ENCODE measurements around the gene LHX2.

DNA sequence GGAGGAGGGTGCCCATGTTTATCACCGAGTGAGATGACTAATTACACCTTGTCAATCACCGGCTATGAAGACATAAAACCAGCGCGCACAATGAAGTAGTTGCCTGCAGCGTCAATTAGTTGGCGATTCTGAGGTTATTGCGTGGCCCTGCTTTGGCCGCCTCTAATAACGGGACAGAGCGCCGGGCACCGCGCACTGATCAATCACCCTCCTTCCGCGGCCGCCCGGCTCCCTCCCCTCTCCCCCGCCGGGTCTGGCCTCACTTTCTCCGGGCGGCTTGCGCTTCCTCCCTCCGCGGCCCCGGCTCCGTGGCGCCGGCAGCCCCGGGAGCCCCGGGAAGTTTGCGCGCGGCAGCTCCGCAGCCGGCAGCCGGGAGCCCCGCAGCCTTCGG, 3.3 kb upstream of the LHX2 start:
- TF ChIP-seq RCOR1 (IDR thresholded peaks at IDR 0.05; ENCODE audit: low read length) (no peak), ELF1 (IDR thresholded peaks at IDR 0.05) (no peak), CHD2 (IDR thresholded peaks at IDR 0.05; ENCODE audit: low read length, partially characterized antibody) (no peak), SMC3 (IDR thresholded peaks at IDR 0.05; ENCODE audit: low read depth, low read length) (no peak), FOXJ3 (CRISPR knock-in tag; IDR thresholded peaks at IDR 0.05) (no peak), GABPA (IDR thresholded peaks at IDR 0.05; ENCODE audit: low read depth) (no peak), EZH2phosphoT487 (IDR thresholded peaks at IDR 0.05; ENCODE audit: borderline replicate concordance, low read depth) (no peak), SIN3A (IDR thresholded peaks at IDR 0.05; ENCODE audit: borderline replicate concordance, low read depth, low read length) (no peak), POLR2AphosphoS5 (IDR thresholded peaks at IDR 0.05; ENCODE audit: low read depth, low read length) (no peak)
- TF ChIP-seq, protein P1, sequence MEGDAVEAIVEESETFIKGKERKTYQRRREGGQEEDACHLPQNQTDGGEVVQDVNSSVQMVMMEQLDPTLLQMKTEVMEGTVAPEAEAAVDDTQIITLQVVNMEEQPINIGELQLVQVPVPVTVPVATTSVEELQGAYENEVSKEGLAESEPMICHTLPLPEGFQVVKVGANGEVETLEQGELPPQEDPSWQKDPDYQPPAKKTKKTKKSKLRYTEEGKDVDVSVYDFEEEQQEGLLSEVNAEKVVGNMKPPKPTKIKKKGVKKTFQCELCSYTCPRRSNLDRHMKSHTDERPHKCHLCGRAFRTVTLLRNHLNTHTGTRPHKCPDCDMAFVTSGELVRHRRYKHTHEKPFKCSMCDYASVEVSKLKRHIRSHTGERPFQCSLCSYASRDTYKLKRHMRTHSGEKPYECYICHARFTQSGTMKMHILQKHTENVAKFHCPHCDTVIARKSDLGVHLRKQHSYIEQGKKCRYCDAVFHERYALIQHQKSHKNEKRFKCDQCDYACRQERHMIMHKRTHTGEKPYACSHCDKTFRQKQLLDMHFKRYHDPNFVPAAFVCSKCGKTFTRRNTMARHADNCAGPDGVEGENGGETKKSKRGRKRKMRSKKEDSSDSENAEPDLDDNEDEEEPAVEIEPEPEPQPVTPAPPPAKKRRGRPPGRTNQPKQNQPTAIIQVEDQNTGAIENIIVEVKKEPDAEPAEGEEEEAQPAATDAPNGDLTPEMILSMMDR (IDR thresholded peaks at IDR 0.05) = no peak
- TF ChIP-seq, protein P2, sequence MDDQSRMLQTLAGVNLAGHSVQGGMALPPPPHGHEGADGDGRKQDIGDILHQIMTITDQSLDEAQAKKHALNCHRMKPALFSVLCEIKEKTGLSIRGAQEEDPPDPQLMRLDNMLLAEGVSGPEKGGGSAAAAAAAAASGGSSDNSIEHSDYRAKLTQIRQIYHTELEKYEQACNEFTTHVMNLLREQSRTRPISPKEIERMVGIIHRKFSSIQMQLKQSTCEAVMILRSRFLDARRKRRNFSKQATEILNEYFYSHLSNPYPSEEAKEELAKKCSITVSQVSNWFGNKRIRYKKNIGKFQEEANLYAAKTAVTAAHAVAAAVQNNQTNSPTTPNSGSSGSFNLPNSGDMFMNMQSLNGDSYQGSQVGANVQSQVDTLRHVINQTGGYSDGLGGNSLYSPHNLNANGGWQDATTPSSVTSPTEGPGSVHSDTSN (IDR thresholded peaks at IDR 0.05) = no peak
- TF ChIP-seq, protein P3, sequence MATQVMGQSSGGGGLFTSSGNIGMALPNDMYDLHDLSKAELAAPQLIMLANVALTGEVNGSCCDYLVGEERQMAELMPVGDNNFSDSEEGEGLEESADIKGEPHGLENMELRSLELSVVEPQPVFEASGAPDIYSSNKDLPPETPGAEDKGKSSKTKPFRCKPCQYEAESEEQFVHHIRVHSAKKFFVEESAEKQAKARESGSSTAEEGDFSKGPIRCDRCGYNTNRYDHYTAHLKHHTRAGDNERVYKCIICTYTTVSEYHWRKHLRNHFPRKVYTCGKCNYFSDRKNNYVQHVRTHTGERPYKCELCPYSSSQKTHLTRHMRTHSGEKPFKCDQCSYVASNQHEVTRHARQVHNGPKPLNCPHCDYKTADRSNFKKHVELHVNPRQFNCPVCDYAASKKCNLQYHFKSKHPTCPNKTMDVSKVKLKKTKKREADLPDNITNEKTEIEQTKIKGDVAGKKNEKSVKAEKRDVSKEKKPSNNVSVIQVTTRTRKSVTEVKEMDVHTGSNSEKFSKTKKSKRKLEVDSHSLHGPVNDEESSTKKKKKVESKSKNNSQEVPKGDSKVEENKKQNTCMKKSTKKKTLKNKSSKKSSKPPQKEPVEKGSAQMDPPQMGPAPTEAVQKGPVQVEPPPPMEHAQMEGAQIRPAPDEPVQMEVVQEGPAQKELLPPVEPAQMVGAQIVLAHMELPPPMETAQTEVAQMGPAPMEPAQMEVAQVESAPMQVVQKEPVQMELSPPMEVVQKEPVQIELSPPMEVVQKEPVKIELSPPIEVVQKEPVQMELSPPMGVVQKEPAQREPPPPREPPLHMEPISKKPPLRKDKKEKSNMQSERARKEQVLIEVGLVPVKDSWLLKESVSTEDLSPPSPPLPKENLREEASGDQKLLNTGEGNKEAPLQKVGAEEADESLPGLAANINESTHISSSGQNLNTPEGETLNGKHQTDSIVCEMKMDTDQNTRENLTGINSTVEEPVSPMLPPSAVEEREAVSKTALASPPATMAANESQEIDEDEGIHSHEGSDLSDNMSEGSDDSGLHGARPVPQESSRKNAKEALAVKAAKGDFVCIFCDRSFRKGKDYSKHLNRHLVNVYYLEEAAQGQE (IDR thresholded peaks at IDR 0.05; ENCODE audit: low read depth, low read length) = no peak
